Endothelial cell of umbilical vein (primary cell): ENCODE results near the gene KCNIP1.

Experiments used
- CTCF ChIP-seq, 2 donors: IDR thresholded peaks; 1 replicate in 1 of 2; 2 replicates in 1 of 2; pipeline ENCODE4 v1.5.1; 2011; ENCODE audit warnings: low read length in 2 of 2, mild to moderate bottlenecking in 2 of 2, moderate library complexity in 2 of 2, control low read depth in 1 of 2, inconsistent platforms in 1 of 2, low read depth in 1 of 2; ENCODE audit not compliant: insufficient read depth in 1 of 2; ENCODE audit errors: extremely low read depth in 1 of 2
- JUN ChIP-seq: IDR thresholded peaks from 2 replicates; pipeline ENCODE4 v1.6.1; 2011; ENCODE audit warnings: borderline replicate concordance, low read depth; ENCODE audit not compliant: insufficient read length, insufficient read depth

DNA sequence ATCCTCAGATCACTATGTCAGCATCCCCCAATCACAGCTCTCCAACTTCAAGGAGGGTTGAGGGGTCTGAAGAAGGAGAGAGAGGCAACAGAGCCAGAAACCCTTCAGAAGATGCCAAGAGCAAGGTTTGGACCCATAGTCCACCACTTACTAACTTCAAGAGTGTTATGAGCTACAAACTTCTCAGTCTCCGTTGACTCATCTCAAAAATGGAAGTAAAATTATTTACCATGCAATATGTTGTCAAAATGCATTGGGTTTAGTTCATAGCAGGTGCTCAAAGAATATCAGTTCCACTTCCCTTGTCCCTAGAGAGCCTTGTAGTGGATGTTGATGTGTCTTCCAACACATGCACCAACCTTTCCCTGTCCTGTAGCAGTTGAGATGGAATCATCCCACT is 116.0 kb downstream of the KCNIP1 start:
- no peak for TF ChIP-seq CTCF (IDR thresholded peaks at IDR 0.05; ENCODE audit: extremely low read depth in 1 of 2, insufficient read depth in 1 of 2, low read depth in 1 of 2, low read length in 2 of 2)
- no peak for TF ChIP-seq JUN
